HepG2 (cell line): Measurements from ENCODE around the gene ATPAF1. TPM values are rescaled to one million over a fixed set of nuclear protein-coding genes. Genes with fewer than 3 reads are reported as not detected.

Source experiments
- ATAC-seq: fragments of 200-7000 bp; cut with Tn5 transposase; 3 replicates; pipeline ENCODE4 v1.9.1; 2020; ENCODE audit warnings: mild to moderate bottlenecking, moderate library complexity
- Bru-seq: library from RNA; stranded (reverse); fragments of 400-500 nt; gene quantifications from one replicate; lab custom pipeline; 2021; lab: Mats Ljungman, UMichigan
- BruChase-seq, 2 experiments: library from RNA; stranded (reverse); fragments of 400-500 nt; gene quantifications; one replicate each; lab custom pipeline; 2021; lab: Mats Ljungman, UMichigan
- BruUV-seq: library from RNA; stranded (reverse); fragments of 400-500 nt; replicated peaks from 2 replicates; lab custom pipeline; 2021; lab: Mats Ljungman, UMichigan
- CTCF ChIA-PET: fragments of 300-600 bp; formaldehyde crosslinking; extraction: SDS; loops from one replicate; lab custom pipeline; 2021; ENCODE audit warnings: low total read pairs, inconsistent platforms, low intra/inter-chr PET ratio; lab: Yijun Ruan, JAX
- POLR2A ChIA-PET: fragments of 350-600 bp; sonication (Branson Sonifier 250); formaldehyde crosslinking; loops from one replicate; lab custom pipeline; 2020; ENCODE audit warnings: antibody characterized with exemption, inconsistent platforms; lab: Yijun Ruan, JAX
- DNase-seq: peaks from one replicate; pipeline ENCODE4 v3.0.0-alpha.2; 2015; ENCODE audit warnings: low spot score
- FAIRE-seq: peaks from 3 replicates; lab custom pipeline; 2011; peaks lifted over from hg19 to GRCh38; lab: Jason Lieb, UNC
- H2AFZ ChIP-seq: one replicate; pipeline ENCODE4 v1.6.1; 2011; ENCODE audit warnings: low read length, inconsistent platforms
- H3K27ac ChIP-seq: fragments of 300-600 bp; 3 replicates; pipeline ENCODE4 v1.8.0; 2011; ENCODE audit warnings: mixed run types, mild to moderate bottlenecking, mixed read lengths, low read length, inconsistent platforms; ENCODE audit not compliant: insufficient read depth; ENCODE audit errors: extremely low read length
- H3K27me3 ChIP-seq, 2 experiments: fragments of 200-600 bp in 1 of 2; 2 replicates in 1 of 2; 3 replicates in 1 of 2; pipeline versions ENCODE4 v1.6.0 to v1.8.0; 2011; ENCODE audit warnings: low read length in 2 of 2, mild to moderate bottlenecking in 2 of 2, moderate library complexity in 2 of 2, inconsistent platforms in 1 of 2; ENCODE audit not compliant: insufficient read depth in 2 of 2, control insufficient read depth in 1 of 2
- H3K36me3 ChIP-seq, 2 experiments: fragments of 200-600 bp in 1 of 2; replicated peaks in 1 of 2; 2 replicates in 1 of 2; 3 replicates in 1 of 2; pipeline versions ENCODE4 v1.5.1 to v1.8.0; 2011; ENCODE audit warnings: low read length in 2 of 2, inconsistent platforms in 1 of 2; ENCODE audit not compliant: insufficient read depth in 2 of 2, control insufficient read depth in 1 of 2
- H3K4me1 ChIP-seq: 2 replicates; pipeline ENCODE4 v1.5.1; 2012; ENCODE audit warnings: low read length, inconsistent platforms; ENCODE audit not compliant: insufficient read depth
- H3K4me2 ChIP-seq: 2 replicates; pipeline ENCODE4 v1.6.0; 2011; ENCODE audit warnings: low read depth, low read length, inconsistent platforms
- H3K4me3 ChIP-seq, 3 experiments: fragments of 200-600 bp in 1 of 3; sonication (generic), shearing (Covaris generic) in 1 of 3; replicated peaks in 1 of 3; 2 replicates each; pipeline ENCODE4 v1.5.1; 2011 to 2016; ENCODE audit warnings: low read length in 3 of 3, inconsistent platforms in 2 of 3, low read depth in 2 of 3, mild to moderate bottlenecking in 2 of 3, control low read depth in 1 of 3, mixed read lengths in 1 of 3; ENCODE audit not compliant: insufficient read depth in 1 of 3
- H3K79me2 ChIP-seq: one replicate; pipeline ENCODE4 v1.6.1; 2011; ENCODE audit warnings: low read length, inconsistent platforms; ENCODE audit not compliant: insufficient read depth
- H3K9ac ChIP-seq: 2 replicates; pipeline ENCODE4 v1.6.0; 2011; ENCODE audit warnings: mild to moderate bottlenecking, low read depth, low read length, inconsistent platforms; ENCODE audit not compliant: insufficient read depth
- H3K9me3 ChIP-seq: 2 replicates; pipeline ENCODE4 v1.5.1; 2012; ENCODE audit warnings: mild to moderate bottlenecking, low read length
- H4K20me1 ChIP-seq: 2 replicates; pipeline ENCODE4 v1.6.0; 2011; ENCODE audit warnings: inconsistent platforms, mild to moderate bottlenecking, low read length, moderate library complexity; ENCODE audit not compliant: insufficient read depth
- EHMT2 ChIP-seq: fragments of 200-600 bp; sonication (generic); IDR thresholded peaks from 2 replicates; pipeline ENCODE4 v1.7.0; 2017; ENCODE audit warnings: antibody characterized with exemption, low read depth, low read length, borderline replicate concordance
- HNRNPL ChIP-seq: fragments of 200-400 bp; formaldehyde crosslinking; IDR thresholded peaks from 2 replicates; pipeline ENCODE4 v1.6.1; 2017; ENCODE audit warnings: mild to moderate bottlenecking, low read depth, low read length
- KDM5A ChIP-seq: fragments of 200-600 bp; sonication (generic); IDR thresholded peaks from 2 replicates; pipeline ENCODE4 v1.7.0; 2018; ENCODE audit warnings: antibody characterized with exemption, mild to moderate bottlenecking, low read length, borderline replicate concordance
- SATB2 ChIP-seq: sonication (generic); formaldehyde crosslinking; IDR thresholded peaks from 2 replicates; pipeline ENCODE4 v1.5.0; 2020; ENCODE audit warnings: missing genetic modification reagents
- SP5 ChIP-seq: IDR thresholded peaks from 2 replicates; pipeline ENCODE4 v1.6.1; 2016; ENCODE audit warnings: low read depth, borderline replicate concordance
- TFDP2 ChIP-seq: sonication (generic); formaldehyde crosslinking; IDR thresholded peaks from 2 replicates; pipeline ENCODE4 v1.4.0; 2020; ENCODE audit warnings: missing genetic modification reagents
- ZMYM3 ChIP-seq: sonication (generic); formaldehyde crosslinking; IDR thresholded peaks from 2 replicates; pipeline ENCODE4 v1.5.1; 2020; ENCODE audit warnings: mild to moderate bottlenecking, missing genetic modification reagents
- ZNF281 ChIP-seq: sonication (generic); formaldehyde crosslinking; IDR thresholded peaks from 2 replicates; pipeline ENCODE4 v1.4.0; 2020; ENCODE audit warnings: missing genetic modification reagents, borderline replicate concordance
- ZNF34 ChIP-seq: sonication (generic); formaldehyde crosslinking; IDR thresholded peaks from 2 replicates; pipeline ENCODE4 v1.4.0; 2020; ENCODE audit warnings: mild to moderate bottlenecking, missing genetic modification reagents, borderline replicate concordance
- ZNF615 ChIP-seq: sonication (generic); formaldehyde crosslinking; IDR thresholded peaks from 2 replicates; pipeline ENCODE4 v1.5.0; 2020; ENCODE audit warnings: mild to moderate bottlenecking, missing genetic modification reagents, borderline replicate concordance
- WGBS: methylation state at CpG from one replicate; pipeline ENCODE4 v1.1.6; 2017; ENCODE audit warnings: low lambda C conversion rate; 5-methylcytosine and 5-hydroxymethylcytosine counted together
- in situ Hi-C: cut with HindIII; loops from 2 replicates; pipeline ENCODE4 v1.10.0; 2017; ENCODE audit warnings: low pct_unique_long_range_greater_than_20kb; ENCODE audit not compliant: extremely low pct_ligation_motif_present
- intact Hi-C: fragments of 100-400 bp; cut with micrococcal nuclease; formaldehyde crosslinking; loops from one replicate; pipeline ENCODE4 v1.10.0; 2022; ENCODE audit not compliant: unreplicated experiment
- long read RNA-seq, 2 experiments: library from RNA in 1 of 2; library from polyadenylated mRNA in 1 of 2; stranded (forward) in 1 of 2; unstranded in 1 of 2; transcript quantifications; one replicate each; pipeline ENCODE4 v2.0.0, GENCODE V29; 2019 to 2022
- polyA minus RNA-seq, 3 experiments: library from RNA; depleted of rRNA, polyadenylated mRNA; stranded (reverse); fragments of >200 nt; gene quantifications; 2 replicates each; pipeline ENCODE4 v1.2.3, GENCODE V29; 2011; ENCODE audit warnings: low replicate concordance in 1 of 3
- polyA plus RNA-seq, 8 experiments: library from polyadenylated mRNA; depleted of rRNA in 3 of 8; stranded (reverse) in 7 of 8; unstranded in 1 of 8; fragments of >200 nt; fragmentation: Illumina TruSeq in 4 of 8; extraction: Trizol in 4 of 8; gene quantifications; 2 replicates each; pipeline versions ENCODE4 v1.2.1 to v1.2.3, GENCODE V29; 2011 to 2016; ENCODE audit warnings: low read depth in 4 of 8, missing spikeins in 1 of 8, mixed read lengths in 1 of 8; ENCODE audit not compliant: insufficient read depth in 1 of 8
- total RNA-seq, 5 experiments: library from RNA; depleted of rRNA; stranded (reverse); fragments of >200 nt; fragmentation: Illumina TruSeq; extraction: Trizol; gene quantifications; 2 replicates each; pipeline ENCODE4 v1.2.3, GENCODE V29; 2016; ENCODE audit warnings: low read depth in 1 of 5

Gene ATPAF1, protein sequence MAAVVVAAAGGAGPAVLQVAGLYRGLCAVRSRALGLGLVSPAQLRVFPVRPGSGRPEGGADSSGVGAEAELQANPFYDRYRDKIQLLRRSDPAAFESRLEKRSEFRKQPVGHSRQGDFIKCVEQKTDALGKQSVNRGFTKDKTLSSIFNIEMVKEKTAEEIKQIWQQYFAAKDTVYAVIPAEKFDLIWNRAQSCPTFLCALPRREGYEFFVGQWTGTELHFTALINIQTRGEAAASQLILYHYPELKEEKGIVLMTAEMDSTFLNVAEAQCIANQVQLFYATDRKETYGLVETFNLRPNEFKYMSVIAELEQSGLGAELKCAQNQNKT
- total RNA-seq (2016; rRNA removed; fragmentation: Illumina TruSeq; extraction: Trizol) = 66.6 and 82.9 TPM in 2 replicates
- 16.7 and 20.1 TPM in 2 replicates for total RNA-seq (2016; cell fraction: cytosol; rRNA removed; fragmentation: Illumina TruSeq; extraction: Trizol; ENCODE audit: low read depth)
- total RNA-seq (2016; cell fraction: insoluble cytoplasmic fraction; rRNA removed; fragmentation: Illumina TruSeq; extraction: Trizol) = 68.9 and 89.4 TPM in 2 replicates
- total RNA-seq (2016; cell fraction: membrane; rRNA removed; fragmentation: Illumina TruSeq; extraction: Trizol) = 49.1 and 50.0 TPM in 2 replicates
- total RNA-seq (2016; cell fraction: nucleus; rRNA removed; fragmentation: Illumina TruSeq; extraction: Trizol) = 25.2 and 28.9 TPM in 2 replicates
- polyA plus RNA-seq (2011; rRNA removed) = 57.3 and 76.7 TPM in 2 replicates
- polyA plus RNA-seq (2011; cell fraction: cytosol; rRNA removed) = 49.4 and 72.7 TPM in 2 replicates
- 20.5 and 24.9 TPM in 2 replicates for polyA plus RNA-seq (2011; cell fraction: nucleus; rRNA removed)
- polyA plus RNA-seq (2012) = 41.0 and 52.7 TPM in 2 replicates
- polyA plus RNA-seq (2016; cell fraction: cytosol; fragmentation: Illumina TruSeq; extraction: Trizol; ENCODE audit: low read depth) = 22.8 and 23.2 TPM in 2 replicates
- 95.2 and 103 TPM in 2 replicates for polyA plus RNA-seq (2016; cell fraction: insoluble cytoplasmic fraction; fragmentation: Illumina TruSeq; extraction: Trizol; ENCODE audit: low read depth)
- polyA plus RNA-seq (2016; cell fraction: membrane; fragmentation: Illumina TruSeq; extraction: Trizol; ENCODE audit: low read depth) = 45.1 and 45.9 TPM in 2 replicates
- 40.9 and 46.7 TPM in 2 replicates for polyA plus RNA-seq (2016; cell fraction: nucleus; fragmentation: Illumina TruSeq; extraction: Trizol; ENCODE audit: insufficient read depth, low read depth)
- 21.5 and 23.1 TPM in 2 replicates for polyA minus RNA-seq (2011; rRNA and poly(A)+ RNA removed; ENCODE audit: low replicate concordance)
- 34.2 and 40.5 TPM in 2 replicates for polyA minus RNA-seq (2011; cell fraction: cytosol; rRNA and poly(A)+ RNA removed)
- 26.4 and 40.3 TPM in 2 replicates for polyA minus RNA-seq (2011; cell fraction: nucleus; rRNA and poly(A)+ RNA removed)
- percentile 72 among the genes with signal in this experiment for Bru-seq, nascent RNA
- percentile 69 among the genes with signal in this experiment for BruChase-seq, experiment 1, labeled RNA remaining after a 6-hour chase
- percentile 67 among the genes with signal in this experiment for BruChase-seq, experiment 2, labeled RNA remaining after a 2-hour chase
- long read RNA-seq, experiment 1, full-length matches to known transcripts = 19 of 36 reads
- long read RNA-seq, experiment 1, partial matches to known transcripts = 6 of 36 reads
- long read RNA-seq, experiment 1, other reads (novel, unspliced or antisense) = 11 of 36 reads
- long read RNA-seq, experiment 2, full-length matches to known transcripts = 62 of 108 reads
- long read RNA-seq, experiment 2, partial matches to known transcripts = 6 of 108 reads
- long read RNA-seq, experiment 2, other reads (novel, unspliced or antisense) = 40 of 108 reads

GRCh38 chr1:46667782-46668760, at the start of gene ATPAF1:
TSS of gene ATPAF1 (minus strand) at chr1:46668364. CDS start at chr1:46668322, 42 bp downstream.
- 12% methylated on average over 46 of the region's 96 CpGs for WGBS
- Histone ChIP-seq H3K27ac (peak within 1 kb of the TSS; percentile 36), H3K36me3 (peaks cover 6 to 12% of the 10 kb centered on the region in 2 experiments; a peak in 4 of 5 replicates), H4K20me1 (no peaks in the 10 kb centered on the region), H3K4me2 (peak within 1 kb of the TSS; percentile 91), H3K9ac (peak within 1 kb of the TSS; percentile 79), H2AFZ (peak within 1 kb of the TSS; percentile 83), H3K4me1 (peaks cover 19% of the 10 kb centered on the region), H3K9me3 (no peaks in the 10 kb centered on the region), H3K27me3 (no peaks in the 10 kb centered on the region; a peak in 2 of 5 replicates), H3K79me2 (peaks cover 9% of the 10 kb centered on the region), H3K4me3 (peak within 1 kb of the TSS; percentile 81 to 86 (median 83))
- in situ Hi-C loops = no loop called here
- ChIA-PET POLR2A (interaction anchor here (0.7 to 1.5 kb wide), 8 partner anchors 9 to 64 kb away, joined by 3 to 11 read pairs (median 6); partner anchors contain the start of genes MKNK1 and MOB3C), CTCF (no interaction called here)
- TSS peak; percentile 52 for BruUV-seq
- peak; percentile 41 for DNase-seq
- intact Hi-C loops = loop anchor here (10.0 kb wide), 1 partner anchor 53 kb away; the partner anchor contains the start of gene MOB3C
- peak; percentile 91 for ATAC-seq
- FAIRE-seq = no peak
- TF ChIP-seq EHMT2 (no peak), ZNF615 (CRISPR knock-in tag) (no peak), ZNF281 (CRISPR knock-in tag) (peak; percentile 23), ZNF34 (CRISPR knock-in tag) (0 out of 2 replicates have a peak, but pooled peaks have one; percentile 58), SATB2 (CRISPR knock-in tag) (no peak), ZMYM3 (peak; percentile 51; the same call in 1 of the 2 replicates), KDM5A (peak; percentile 52; the same call in 1 of the 2 replicates), TFDP2 (peak; percentile 61; the same call in 1 of the 2 replicates), HNRNPL (no peak), SP5 (CRISPR knock-in tag) (no peak)
